OCI-LY1 (cell line): Measurements from ENCODE around the gene MYL6B.
A peak's percentile ranks its signal among the peaks of the same experiment; 100 is the strongest.

ENCODE experiments used
- H2AFZ ChIP-seq: fragments of 200-600 bp; sonication (generic), shearing (Covaris generic); 2 replicates; pipeline ENCODE4 v1.6.0; 2014; ENCODE audit warnings: antibody characterized with exemption, mild to moderate bottlenecking, low read length
- H3F3A ChIP-seq: fragments of 200-600 bp; sonication (generic), shearing (Covaris generic); 2 replicates; pipeline ENCODE4 v1.6.0; 2014; ENCODE audit warnings: mild to moderate bottlenecking, antibody characterized with exemption, low read length, moderate library complexity; ENCODE audit not compliant: insufficient read depth
- H3K27ac ChIP-seq: fragments of 200-600 bp; sonication (generic); 2 replicates; pipeline ENCODE4 v1.5.1; 2014; ENCODE audit warnings: low read length, mixed run types, mild to moderate bottlenecking, low read depth; ENCODE audit not compliant: poor library complexity, severe bottlenecking
- H3K27me3 ChIP-seq: fragments of 200-600 bp; sonication (generic); 2 replicates; pipeline ENCODE4 v1.6.0; 2014; ENCODE audit warnings: antibody characterized with exemption, mild to moderate bottlenecking, low read length, moderate library complexity; ENCODE audit not compliant: insufficient read depth
- H3K36me3 ChIP-seq: fragments of 200-600 bp; sonication (generic); 2 replicates; pipeline ENCODE4 v1.6.1; 2014; ENCODE audit warnings: mild to moderate bottlenecking, antibody characterized with exemption, low read length, moderate library complexity, mixed read lengths; ENCODE audit not compliant: insufficient read depth
- H3K4me1 ChIP-seq: fragments of 200-600 bp; sonication (generic); 2 replicates; pipeline ENCODE4 v1.5.1; 2014; ENCODE audit warnings: mild to moderate bottlenecking, low read length, moderate library complexity; ENCODE audit not compliant: insufficient read depth, severe bottlenecking
- H3K4me2 ChIP-seq: fragments of 200-600 bp; sonication (generic), shearing (Covaris generic); 2 replicates; pipeline ENCODE4 v1.6.1; 2014; ENCODE audit warnings: low read length
- H3K4me3 ChIP-seq: fragments of 200-600 bp; sonication (generic); 2 replicates; pipeline ENCODE4 v1.5.1; 2014; ENCODE audit warnings: low read length, low read depth, mild to moderate bottlenecking, mixed read lengths; ENCODE audit not compliant: poor library complexity, severe bottlenecking
- H3K79me2 ChIP-seq: fragments of 200-600 bp; shearing (Covaris generic); 2 replicates; pipeline ENCODE4 v1.6.1; 2016; ENCODE audit warnings: mixed run types, low read length, mixed read lengths; ENCODE audit not compliant: insufficient read depth
- H3K9ac ChIP-seq: fragments of 200-600 bp; sonication (generic), shearing (Covaris generic); 2 replicates; pipeline ENCODE4 v1.6.1; 2014; ENCODE audit warnings: mild to moderate bottlenecking, low read length, mixed read lengths
- H3K9me2 ChIP-seq: fragments of 200-600 bp; sonication (generic), shearing (Covaris generic); 2 replicates; pipeline ENCODE4 v1.6.1; 2014; ENCODE audit warnings: low read depth, mild to moderate bottlenecking, low read length, mixed read lengths
- H3K9me3 ChIP-seq: fragments of 200-600 bp; shearing (Covaris generic); 2 replicates; pipeline ENCODE4 v1.6.1; 2014; ENCODE audit warnings: low read length, mixed read lengths
- H4K20me1 ChIP-seq: fragments of 200-600 bp; sonication (generic), shearing (Covaris generic); 2 replicates; pipeline ENCODE4 v1.6.0; 2016; ENCODE audit warnings: mild to moderate bottlenecking, low read length; ENCODE audit not compliant: insufficient read depth
- CTCF ChIP-seq: fragments of 200-600 bp; sonication (generic), shearing (Covaris generic); IDR thresholded peaks from 2 replicates; pipeline ENCODE4 v1.5.1; 2017; ENCODE audit warnings: mild to moderate bottlenecking, antibody characterized with exemption, low read length, moderate library complexity, mixed read lengths
- EZH2 ChIP-seq: fragments of 200-600 bp; sonication (generic), shearing (Covaris generic); IDR thresholded peaks from 2 replicates; pipeline ENCODE4 v1.8.0; 2017; ENCODE audit warnings: borderline replicate concordance, mixed run types, mild to moderate bottlenecking, antibody characterized with exemption, low read length, moderate library complexity, mixed read lengths

The MYL6B gene

DNA sequence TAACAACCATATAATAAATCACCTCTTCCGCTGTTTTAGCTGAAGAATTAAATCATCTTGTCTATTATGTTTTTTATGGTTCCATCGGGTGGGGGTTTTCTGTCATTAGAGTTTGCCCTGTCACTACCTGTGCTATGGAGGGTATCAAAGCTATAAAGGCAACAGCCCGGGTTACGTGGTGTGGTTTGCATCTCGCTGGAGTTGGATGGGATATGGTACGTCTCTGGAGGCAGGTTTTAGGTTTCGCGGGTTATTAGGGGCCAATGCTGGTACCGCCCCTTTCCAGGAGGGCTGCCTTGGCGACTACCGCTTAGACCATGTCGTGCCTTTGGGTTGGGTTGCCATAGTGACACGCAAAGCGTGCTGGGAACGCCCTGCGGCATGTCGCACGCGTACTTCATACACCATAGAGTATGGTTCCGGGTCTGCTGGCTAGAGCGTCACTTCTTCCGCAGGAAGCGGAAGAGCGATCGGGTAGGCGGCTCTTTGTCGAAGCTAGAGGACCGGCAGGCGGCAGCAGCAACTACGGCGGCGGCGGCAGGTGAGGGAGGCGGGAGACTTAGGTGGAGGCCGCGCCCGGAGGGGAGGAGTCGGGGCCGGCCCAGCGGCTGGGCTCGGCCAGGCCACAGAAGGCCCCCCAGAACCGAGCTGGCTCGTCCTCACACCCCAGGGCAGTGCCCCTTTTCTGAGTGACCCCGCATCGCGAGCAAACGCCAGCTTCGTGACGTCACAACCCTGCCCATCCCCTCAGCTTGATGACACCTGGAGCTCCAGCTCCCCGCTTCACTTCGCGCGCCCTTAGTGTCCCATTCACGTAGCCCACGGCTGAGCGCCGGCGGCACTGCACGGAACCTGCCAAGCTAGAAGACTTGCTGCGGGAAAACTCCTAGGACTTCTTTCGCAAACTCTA lies 34.4 kb upstream of the MYL6B start, which contains the start of gene ZC3H10:
TSS of gene ZC3H10 (plus strand) at position 489 of the 910 bp plus-strand sequence. CDS start 2,297 bp downstream, outside the sequence.
- Histone ChIP-seq H2AFZ (no peak within 1 kb of the TSS), H3K4me1 (peaks cover 26% of the 10 kb centered on the region), H3K36me3 (peaks cover 37% of the 10 kb centered on the region), H3K9me3 (no peaks in the 10 kb centered on the region), H3F3A (peaks cover 23% of the 10 kb centered on the region; the same call in 1 of the 2 replicates), H3K79me2 (peaks cover 7% of the 10 kb centered on the region), H3K4me2 (peak within 1 kb of the TSS; percentile 92), H3K9ac (peak within 1 kb of the TSS; percentile 98), H3K9me2 (no peaks in the 10 kb centered on the region), H3K4me3 (peak within 1 kb of the TSS; percentile 95), H3K27me3 (no peaks in the 10 kb centered on the region), H4K20me1 (no peaks in the 10 kb centered on the region), H3K27ac (peak within 1 kb of the TSS; percentile 95)
- peak; percentile 46 for TF ChIP-seq CTCF
- TF ChIP-seq EZH2: no peak

- Histone ChIP-seq H3K4me3 (peak overlapping the region; percentile 95), H3K4me2 (peak overlapping the region; percentile 92), H3K79me2 (peaks cover 7% of the 10 kb centered on the region), H3F3A (peaks cover 15% of the 10 kb centered on the region; the same call in 1 of the 2 replicates), H3K9ac (peak overlapping the region; percentile 82), H3K36me3 (peaks cover 29% of the 10 kb centered on the region), H3K4me1 (peaks cover 28% of the 10 kb centered on the region), H3K27me3 (no peaks in the 10 kb centered on the region), H3K27ac (peak overlapping the region; percentile 64), H2AFZ (no peak overlapping the region), H3K9me3 (no peaks in the 10 kb centered on the region), H3K9me2 (no peaks in the 10 kb centered on the region), H4K20me1 (no peaks in the 10 kb centered on the region)
- TF ChIP-seq EZH2: no peak
- TF ChIP-seq CTCF: no peak
These were observed 33.6 kb upstream of the MYL6B start for GRCh38 chr12:56118688-56119357.

GRCh38 chr12:56119361-56119796 lies 33.0 kb upstream of the MYL6B start:
- H3K9ac ChIP-seq: peak overlapping the region; percentile 82; the same call in 1 of the 2 replicates
- peak overlapping the region; percentile 95 for H3K4me3 ChIP-seq
- peaks cover 7% of the 10 kb centered on the region for H3K79me2 ChIP-seq
- H3K27me3 ChIP-seq: no peaks in the 10 kb centered on the region
- no peaks in the 10 kb centered on the region for H3K9me3 ChIP-seq
- peaks cover 25% of the 10 kb centered on the region for H3K36me3 ChIP-seq
- H3K27ac ChIP-seq: peak overlapping the region; percentile 64
- peaks cover 34% of the 10 kb centered on the region for H3K4me1 ChIP-seq
- H4K20me1 ChIP-seq: no peaks in the 10 kb centered on the region
- H3K4me2 ChIP-seq: peak overlapping the region; percentile 92
- H3F3A ChIP-seq: peaks cover 10% of the 10 kb centered on the region; the same call in 1 of the 2 replicates
- no peak overlapping the region for H2AFZ ChIP-seq
- H3K9me2 ChIP-seq: no peaks in the 10 kb centered on the region
- TF ChIP-seq CTCF (peak; percentile 81), EZH2 (no peak)
